GM23248 (cell line): ENCODE data around the gene OR2W3.

Experiments
- EZH2 ChIP-seq: fragments of 200-600 bp; sonication (generic); IDR thresholded peaks from 2 replicates; pipeline ENCODE4 v1.6.1; 2018; ENCODE audit warnings: antibody characterized with exemption, mild to moderate bottlenecking; ENCODE audit not compliant: insufficient read depth, poor library complexity, severe bottlenecking
- EZH2phosphoT487 ChIP-seq: fragments of 200-600 bp; sonication (generic); IDR thresholded peaks from 2 replicates; pipeline ENCODE4 v1.6.1; 2018; ENCODE audit warnings: antibody characterized with exemption, moderate library complexity, mild to moderate bottlenecking, low read depth; ENCODE audit not compliant: insufficient read depth

DNA sequence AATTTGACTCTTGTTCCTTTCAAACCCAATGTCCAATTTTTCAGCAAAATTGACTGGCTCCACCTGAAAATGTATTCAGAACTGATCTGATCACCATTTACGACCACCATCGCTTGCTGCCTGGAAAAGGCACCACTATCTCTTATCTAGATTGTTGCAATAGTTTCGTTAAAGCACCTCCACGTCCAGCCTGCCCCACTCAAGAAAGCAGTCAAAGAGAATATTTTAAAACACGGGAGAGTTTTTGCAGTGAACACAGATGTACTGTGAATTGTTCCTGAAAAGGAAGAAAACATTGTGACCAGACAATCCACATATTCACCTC, 49.7 kb upstream of the OR2W3 start:
- no peak for TF ChIP-seq EZH2
- no peak for TF ChIP-seq EZH2phosphoT487
